ENCODE data around the gene NEAT1.

NEAT1 gene

DNA sequence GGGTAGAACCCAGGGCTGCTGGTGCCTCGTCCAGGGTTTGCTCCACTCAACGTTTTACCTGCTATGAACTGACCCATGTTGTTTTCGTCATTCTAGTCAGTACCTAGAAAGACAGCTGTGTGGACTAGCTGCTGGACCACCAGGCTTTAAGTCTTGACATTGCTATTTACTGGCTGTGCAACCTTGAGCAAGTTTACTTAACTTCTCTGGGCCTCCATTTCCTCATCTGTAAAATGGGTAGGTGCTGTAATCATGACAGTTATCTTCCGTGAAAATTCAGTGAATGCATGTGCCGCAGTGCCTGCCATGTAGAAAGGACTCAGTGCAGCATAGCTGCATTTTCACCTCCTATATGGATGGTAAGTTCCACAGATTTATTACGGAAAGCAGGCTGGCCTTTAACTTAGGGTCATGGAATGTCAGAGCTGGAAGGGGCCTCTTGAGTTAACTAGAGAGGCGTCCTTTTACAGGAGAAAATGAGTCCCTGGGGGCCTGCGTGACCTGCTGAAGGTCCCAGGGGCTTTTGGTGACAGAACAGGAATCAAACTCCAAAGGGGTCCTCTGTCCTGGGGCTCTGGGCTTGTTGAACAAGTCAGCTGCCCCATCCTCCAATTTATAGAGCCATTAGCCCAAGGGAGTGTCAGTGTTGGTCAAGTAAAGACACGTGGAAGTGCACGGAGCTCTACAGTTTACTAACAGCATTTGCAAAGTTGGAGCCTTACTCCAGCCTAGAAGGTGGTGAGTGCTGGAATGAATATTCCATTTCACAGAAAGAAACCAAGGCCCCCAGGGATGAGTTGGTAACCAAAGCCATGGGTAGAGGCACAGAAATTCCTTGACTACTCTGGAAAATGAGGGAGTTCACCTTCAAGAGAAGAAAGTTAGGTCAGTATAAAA lies 64.2 kb downstream of the NEAT1 start:
- FAIRE-seq (no peak), DNase-seq (ENCODE audit: insufficient read length, low spot score) (no peak)
- TF ChIP-seq POLR2A (IDR thresholded peaks at IDR 0.05; ENCODE audit: low read depth, low read length): no peak

DNA sequence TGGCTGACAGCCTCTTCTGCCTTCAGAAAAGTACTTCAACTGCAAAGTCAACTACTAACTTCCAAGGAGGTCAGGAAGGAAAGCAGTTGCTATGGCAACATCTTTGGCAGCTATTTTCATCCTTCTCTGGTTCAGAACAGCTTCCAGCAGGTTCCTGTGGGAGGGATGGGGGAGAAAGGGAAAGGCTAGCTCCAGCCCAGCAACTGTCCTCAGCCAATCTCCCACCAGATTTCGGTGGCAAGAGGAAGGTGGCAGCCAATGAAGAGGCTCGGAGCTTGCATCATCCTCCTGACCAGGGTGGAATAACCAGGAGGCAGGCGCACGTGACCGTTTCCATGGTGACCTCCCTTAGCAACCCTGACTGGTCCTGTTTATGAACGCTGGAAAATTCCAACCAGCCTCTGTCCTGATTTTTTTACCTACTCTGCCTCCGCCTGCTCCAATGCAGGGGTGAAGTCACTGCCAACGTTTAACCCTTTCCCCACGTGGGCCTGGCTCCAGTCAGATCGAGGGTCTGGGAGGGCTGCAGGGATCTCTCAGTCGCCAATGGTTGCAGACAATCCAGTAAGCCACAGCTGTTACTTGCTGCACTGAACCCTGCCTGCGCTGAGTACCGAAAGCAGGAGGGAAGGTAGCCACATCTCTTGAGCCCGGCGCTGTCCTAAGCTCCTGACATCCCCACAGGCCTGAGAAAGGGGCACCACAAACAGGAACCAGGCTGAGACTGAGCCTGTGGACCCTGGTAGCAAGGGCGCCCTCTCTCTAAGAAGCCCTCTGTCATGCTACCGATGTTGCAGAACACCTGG lies 65.1 kb downstream of the NEAT1 start:
- FAIRE-seq: peak; percentile 50
- peak; percentile 3; the same call in 1 of the 2 replicates for TF ChIP-seq POLR2A (IDR thresholded peaks at IDR 0.05; ENCODE audit: low read depth, low read length)
- DNase-seq (ENCODE audit: insufficient read length, low spot score): peak; percentile 86

DNA sequence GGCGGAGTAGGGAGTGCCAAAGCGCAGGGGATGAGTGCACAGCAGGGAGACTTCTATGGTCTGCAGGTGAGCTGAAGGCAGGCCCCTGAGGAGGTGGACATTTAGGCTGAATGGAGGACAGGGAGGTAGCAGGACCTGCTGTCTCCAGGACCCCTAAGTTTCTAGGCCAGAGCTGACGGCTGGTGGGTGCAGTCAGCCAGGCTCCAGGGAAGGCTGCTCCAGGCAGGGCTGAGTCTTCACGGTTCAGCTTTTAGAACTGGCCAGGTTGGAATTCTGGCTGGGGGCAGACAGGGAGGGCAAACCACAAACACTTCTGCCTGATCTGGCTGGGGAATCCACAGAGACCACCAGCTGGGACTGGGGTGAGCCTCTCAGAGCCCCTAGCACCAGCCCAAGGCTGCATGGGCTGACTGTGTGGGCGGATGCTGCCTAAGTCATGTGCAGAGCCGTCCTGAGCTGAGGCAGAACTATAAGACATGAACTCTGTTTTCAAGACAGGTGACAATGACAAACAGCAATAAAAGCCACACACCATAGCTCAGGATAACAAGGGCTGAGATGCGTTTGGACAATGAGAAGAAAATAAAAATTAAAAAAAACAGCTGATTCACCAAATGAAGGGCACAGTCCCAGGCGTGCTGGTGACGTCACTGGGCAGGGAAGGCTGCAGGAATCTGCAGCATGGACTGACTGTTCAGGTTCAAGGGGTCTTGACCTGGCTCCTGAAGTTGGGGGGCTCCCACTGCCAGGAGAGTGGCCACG lies 65.9 kb downstream of the NEAT1 start:
- TF ChIP-seq POLR2A (IDR thresholded peaks at IDR 0.05; ENCODE audit: low read depth, low read length): no peak; the same call in 1 of the 2 replicates
- DNase-seq (ENCODE audit: insufficient read length, low spot score) (no peak), FAIRE-seq (no peak)

DNA sequence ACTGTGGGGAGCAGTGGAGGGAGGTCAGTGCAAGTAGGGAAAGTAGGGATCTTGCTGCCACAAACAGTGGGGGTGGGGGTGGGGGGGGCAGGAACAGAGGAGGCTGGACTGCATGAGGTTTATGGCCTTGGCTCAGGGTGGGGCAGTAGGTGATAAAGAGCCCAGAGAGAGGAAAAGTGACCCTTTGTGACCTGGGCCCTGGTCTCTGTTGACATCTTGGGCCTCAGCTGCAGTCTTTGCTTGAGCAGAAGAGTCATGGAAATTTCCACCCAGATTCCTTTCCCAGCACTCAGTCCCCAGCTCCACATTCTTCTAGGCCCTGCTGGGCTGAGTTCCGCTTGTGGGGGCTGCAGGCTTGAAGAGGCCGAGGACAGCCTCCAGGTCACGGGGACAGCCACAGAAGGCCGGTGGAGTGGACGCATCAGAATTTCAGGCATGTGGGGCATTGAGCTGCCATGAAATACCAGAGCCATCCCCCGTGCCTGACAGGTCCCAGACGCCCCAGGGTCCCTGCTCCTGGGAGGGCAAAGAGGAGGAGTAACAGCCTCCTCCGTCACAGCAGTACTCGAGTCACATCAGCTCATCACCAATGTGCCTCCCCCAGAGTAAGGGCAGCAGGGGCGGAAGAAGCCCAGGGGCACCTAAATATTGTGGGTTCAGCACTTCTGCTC lies 66.6 kb downstream of the NEAT1 start:
- no peak for DNase-seq (ENCODE audit: insufficient read length, low spot score)
- no peak; the same call in 1 of the 2 replicates for TF ChIP-seq POLR2A (IDR thresholded peaks at IDR 0.05; ENCODE audit: low read depth, low read length)
- FAIRE-seq: no peak

DNA sequence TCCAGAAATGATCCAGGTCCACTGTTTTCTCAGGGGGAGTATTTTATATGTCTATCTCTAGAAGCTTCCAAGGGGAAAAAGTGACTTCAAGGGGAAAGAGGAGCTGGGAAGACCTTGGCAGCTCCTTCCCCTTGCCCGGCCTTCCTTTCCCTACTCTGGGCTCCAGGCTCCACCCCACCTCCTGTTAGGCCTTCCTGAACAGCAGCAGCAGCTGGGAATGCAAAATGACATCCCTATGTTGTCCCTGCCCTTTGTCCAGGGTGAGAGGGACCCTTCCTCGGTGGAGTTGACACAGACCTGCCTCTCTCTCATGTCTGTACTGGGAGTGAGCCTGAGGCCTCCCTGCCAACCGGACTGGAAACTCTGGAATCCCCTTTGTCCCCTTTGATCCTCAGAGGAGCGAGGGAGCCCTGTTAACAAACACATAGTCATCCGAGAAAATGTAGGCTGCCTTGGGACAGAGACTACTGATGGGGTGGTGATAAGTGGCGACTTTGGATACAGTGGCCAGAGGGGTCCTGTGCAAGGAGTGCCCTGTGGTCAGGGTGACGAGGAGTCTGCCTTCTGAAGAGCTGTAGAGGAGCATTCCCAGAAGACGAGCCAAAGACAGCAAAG lies 67.2 kb downstream of the NEAT1 start:
- FAIRE-seq (no peak), DNase-seq (ENCODE audit: insufficient read length, low spot score) (no peak)
- TF ChIP-seq POLR2A (IDR thresholded peaks at IDR 0.05; ENCODE audit: low read depth, low read length): no peak; the same call in 1 of the 2 replicates

DNA sequence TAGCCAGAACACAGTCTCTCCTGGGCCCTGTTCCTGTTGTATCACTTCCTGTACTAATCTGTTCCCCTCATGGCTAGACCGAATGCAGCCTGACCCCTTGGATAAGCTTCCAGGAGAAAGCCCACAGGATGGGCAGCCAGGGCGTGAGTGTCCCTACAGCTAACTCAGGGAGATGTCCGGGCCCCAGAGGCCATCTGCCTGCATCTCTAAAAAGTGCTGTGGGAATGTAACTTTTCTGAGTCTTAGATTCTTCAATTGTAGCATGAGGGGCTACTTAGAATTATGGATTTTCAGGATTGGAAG lies 68.5 kb downstream of the NEAT1 start:
- DNase-seq (ENCODE audit: insufficient read length, low spot score) (no peak), FAIRE-seq (no peak)

DNA sequence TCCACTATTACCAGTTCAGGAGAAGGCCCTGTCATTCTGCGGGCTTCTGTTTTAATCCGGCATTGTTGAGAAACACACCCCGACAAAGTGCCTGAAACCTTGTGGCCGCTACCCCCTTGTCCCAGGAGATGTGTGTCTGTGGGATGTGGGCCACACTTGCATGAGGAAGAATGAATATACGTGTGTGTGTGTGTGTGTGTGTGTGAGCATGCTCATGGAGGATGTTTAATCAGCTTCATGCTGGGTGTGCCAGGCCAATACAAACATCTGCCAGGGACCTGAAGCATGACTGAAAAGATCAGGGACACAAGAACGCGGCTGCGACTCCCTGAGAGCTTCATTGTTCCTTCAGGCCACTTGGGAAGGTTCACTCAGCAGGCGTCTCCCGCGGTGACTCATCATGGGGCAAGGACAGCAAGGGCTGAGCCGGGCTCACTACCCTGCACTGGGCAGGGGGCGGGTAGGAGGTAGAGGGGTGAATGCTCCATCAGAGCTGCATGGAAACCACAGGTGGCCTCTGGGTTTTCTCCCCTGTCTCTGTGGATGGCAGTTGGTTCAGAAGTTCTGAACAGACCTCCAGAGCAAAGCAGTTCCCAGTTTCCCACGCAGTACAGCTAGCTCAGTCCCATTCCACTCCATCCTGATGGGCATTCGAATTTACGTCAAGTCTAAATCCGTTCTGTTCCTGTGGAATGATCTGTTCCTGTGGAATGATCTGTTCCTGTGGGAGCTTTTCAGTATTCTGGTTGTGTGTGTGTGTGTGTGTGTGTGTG lies 69.2 kb downstream of the NEAT1 start:
- FAIRE-seq: no peak
- no peak for DNase-seq (ENCODE audit: insufficient read length, low spot score)
- 0 out of 2 replicates have a peak, but pooled peaks have one; percentile 25 for TF ChIP-seq POLR2A (IDR thresholded peaks at IDR 0.05; ENCODE audit: low read depth, low read length)

More for the DNA sequence above, 68.5 kb downstream of the NEAT1 start:
- TF ChIP-seq POLR2A (IDR thresholded peaks at IDR 0.05; ENCODE audit: low read depth, low read length): no peak

DNA sequence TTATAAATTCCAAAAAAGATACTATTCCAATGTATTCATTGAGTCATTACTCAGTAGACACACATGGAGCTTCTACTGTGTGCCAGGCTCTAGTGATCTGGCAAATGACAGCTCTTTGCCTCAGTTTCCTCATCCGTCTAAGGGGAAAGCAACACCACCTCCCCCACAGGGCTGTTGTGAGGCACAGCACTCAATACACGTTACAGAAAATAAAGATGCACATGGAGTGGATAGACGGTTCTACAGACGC lies 69.7 kb downstream of the NEAT1 start:
- no peak for TF ChIP-seq POLR2A (IDR thresholded peaks at IDR 0.05; ENCODE audit: low read depth, low read length)
- DNase-seq (ENCODE audit: insufficient read length, low spot score) (no peak), FAIRE-seq (no peak)

DNA sequence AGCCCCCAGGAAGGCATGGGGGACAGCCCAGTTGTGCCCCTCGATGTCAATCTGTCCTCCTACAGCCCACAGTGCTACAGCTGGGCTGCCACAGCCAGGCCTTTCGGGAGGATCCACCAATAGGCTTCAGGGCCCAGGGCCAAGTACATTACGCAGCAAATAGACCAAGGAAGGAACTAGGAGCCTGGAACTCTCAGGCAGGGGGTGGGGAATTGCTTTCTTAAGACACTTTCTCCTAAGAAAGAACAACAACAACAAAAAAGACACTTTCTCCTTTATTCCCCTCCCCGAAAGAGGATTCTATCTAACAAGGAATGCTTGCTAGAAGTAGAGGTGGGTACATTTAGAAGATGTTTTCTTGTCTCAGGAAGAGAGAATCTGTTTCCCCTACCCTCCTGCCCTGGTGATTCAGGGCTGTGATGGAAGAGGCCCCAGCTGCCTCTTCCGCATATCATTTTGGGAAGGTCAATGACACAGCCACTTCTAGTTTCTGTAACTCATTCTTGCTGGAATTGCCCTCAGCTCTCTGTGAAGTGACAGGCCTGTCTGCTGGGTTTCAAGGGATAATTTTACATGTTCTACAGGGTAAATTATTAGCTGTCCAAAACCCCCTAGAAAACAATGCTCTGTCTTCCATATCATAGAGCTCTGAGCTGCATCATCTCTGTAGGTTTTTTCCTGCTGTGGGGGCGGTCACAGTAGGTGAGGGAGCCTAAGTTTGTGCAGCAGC lies 70.2 kb downstream of the NEAT1 start:
- DNase-seq (ENCODE audit: insufficient read length, low spot score): no peak
- TF ChIP-seq POLR2A (IDR thresholded peaks at IDR 0.05; ENCODE audit: low read depth, low read length): peak; percentile 40
- FAIRE-seq: no peak

DNA sequence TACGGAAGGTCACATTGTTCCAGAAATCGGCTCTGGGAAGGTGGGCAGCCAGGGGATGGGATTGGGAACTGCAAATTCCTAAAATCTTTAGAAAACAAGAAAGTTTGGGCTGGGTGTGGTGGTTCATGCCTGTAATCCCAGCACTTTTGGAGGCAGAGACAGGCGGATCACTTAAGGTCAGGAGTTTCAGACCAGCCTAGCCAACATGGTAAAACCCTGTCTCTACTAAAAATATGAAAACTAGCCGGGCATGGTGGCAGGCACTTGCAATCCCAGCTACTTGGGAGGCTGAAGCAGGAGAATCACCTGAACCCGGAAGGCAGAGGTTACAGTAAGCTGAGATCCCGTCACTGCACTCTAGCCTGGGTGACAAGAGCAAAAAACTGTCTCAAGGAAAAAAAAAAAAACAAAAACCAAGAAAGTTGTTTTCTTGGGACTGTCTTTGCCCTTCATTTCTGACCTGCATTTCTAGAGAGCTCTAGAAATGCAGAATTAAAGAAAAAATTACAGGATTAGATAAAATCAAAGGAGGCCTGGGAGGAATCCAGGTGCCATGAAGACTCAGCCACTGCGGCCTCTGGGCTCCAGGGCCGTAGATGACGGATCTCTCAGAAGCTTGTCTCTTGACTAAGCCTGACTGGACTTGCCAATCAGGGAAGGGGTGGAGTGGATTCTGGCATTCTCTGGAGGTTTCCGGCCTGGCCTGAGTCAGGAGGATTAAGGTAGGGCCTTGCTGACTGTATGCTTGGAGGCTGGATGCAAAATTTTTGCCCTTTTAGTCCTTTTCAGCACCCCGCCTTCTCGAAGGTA lies 71.0 kb downstream of the NEAT1 start:
- FAIRE-seq (no peak), DNase-seq (ENCODE audit: insufficient read length, low spot score) (no peak)
- peak; percentile 38; the same call in 1 of the 2 replicates for TF ChIP-seq POLR2A (IDR thresholded peaks at IDR 0.05; ENCODE audit: low read depth, low read length)

Data from H54 (cell line).